GM23338 (cell line): Measurements from ENCODE around the gene MTX2. TPM values are rescaled to one million over a fixed set of nuclear protein-coding genes. Genes with fewer than 3 reads are reported as not detected.

Source experiments
- ATAC-seq: fragments of 200-7000 bp; cut with Tn5 transposase; 3 replicates; pipeline ENCODE4 v1.9.1; 2020
- DNase-seq: peaks from one replicate; pipeline ENCODE4 v3.0.0-alpha.2; 2015; ENCODE audit warnings: low spot score
- H2AFZ ChIP-seq: fragments of 200-600 bp; sonication (generic); 2 replicates; pipeline ENCODE4 v1.8.0; 2016; ENCODE audit warnings: antibody characterized with exemption, mild to moderate bottlenecking, moderate library complexity
- H3F3A ChIP-seq: fragments of 200-600 bp; sonication (generic); replicated peaks from 2 replicates; pipeline ENCODE4 v1.8.0; 2017; ENCODE audit warnings: antibody characterized with exemption, mixed run types, low read depth
- H3K27ac ChIP-seq: fragments of 200-600 bp; sonication (generic); 2 replicates; pipeline ENCODE4 v1.6.1; 2016; ENCODE audit warnings: low read depth
- H3K27me3 ChIP-seq: fragments of 200-600 bp; sonication (generic); 2 replicates; pipeline ENCODE4 v1.8.0; 2016; ENCODE audit warnings: mild to moderate bottlenecking, mixed run types, moderate library complexity; ENCODE audit not compliant: insufficient read depth
- H3K36me3 ChIP-seq: fragments of 200-600 bp; sonication (generic); 2 replicates; pipeline ENCODE4 v1.8.0; 2016; ENCODE audit warnings: mild to moderate bottlenecking; ENCODE audit not compliant: insufficient read depth
- H3K4me1 ChIP-seq: fragments of 200-600 bp; sonication (generic); 2 replicates; pipeline ENCODE4 v1.8.0; 2016; ENCODE audit warnings: mild to moderate bottlenecking, moderate library complexity; ENCODE audit not compliant: insufficient read depth
- H3K4me2 ChIP-seq: fragments of 200-600 bp; sonication (generic); 2 replicates; pipeline ENCODE4 v1.7.1; 2017; ENCODE audit warnings: mixed run types
- H3K4me3 ChIP-seq: fragments of 200-600 bp; sonication (generic); 2 replicates; pipeline ENCODE4 v1.6.1; 2016; ENCODE audit warnings: mixed run types
- H3K79me2 ChIP-seq: fragments of 200-600 bp; sonication (generic); replicated peaks from 2 replicates; pipeline ENCODE4 v1.8.0; 2017; ENCODE audit warnings: mild to moderate bottlenecking; ENCODE audit not compliant: insufficient read depth
- H3K9me2 ChIP-seq: fragments of 200-600 bp; sonication (generic); 2 replicates; pipeline ENCODE4 v1.8.0; 2017; ENCODE audit not compliant: insufficient read depth
- H4K20me1 ChIP-seq: fragments of 200-600 bp; sonication (generic); replicated peaks from 2 replicates; pipeline ENCODE4 v1.8.0; 2017; ENCODE audit warnings: mild to moderate bottlenecking; ENCODE audit not compliant: insufficient read depth
- H3K27ac Mint-ChIP-seq: 2 replicates; pipeline ENCODE4 v1.8.0; 2020; ENCODE audit warnings: inconsistent platforms, mild to moderate bottlenecking, moderate library complexity, mixed read lengths
- H3K27me3 Mint-ChIP-seq: 3 replicates; pipeline ENCODE4 v1.8.0; 2022; ENCODE audit warnings: low read depth, mild to moderate bottlenecking, moderate library complexity, mixed read lengths, inconsistent platforms; ENCODE audit not compliant: insufficient read depth, poor library complexity
- H3K36me3 Mint-ChIP-seq: 3 replicates; pipeline ENCODE4 v1.8.0; 2021; ENCODE audit warnings: low read depth, mild to moderate bottlenecking, inconsistent platforms, moderate library complexity, mixed read lengths
- H3K4me1 Mint-ChIP-seq: 3 replicates; pipeline ENCODE4 v1.8.0; 2020; ENCODE audit warnings: mild to moderate bottlenecking, inconsistent platforms, mixed read lengths
- H3K4me3 Mint-ChIP-seq: 3 replicates; pipeline ENCODE4 v1.8.0; 2021; ENCODE audit warnings: moderate library complexity, mild to moderate bottlenecking, inconsistent platforms, mixed read lengths
- H3K9me3 Mint-ChIP-seq: 3 replicates; pipeline ENCODE4 v1.8.0; 2020; ENCODE audit warnings: moderate library complexity, mild to moderate bottlenecking, inconsistent platforms, mixed read lengths
- CREB1 ChIP-seq: fragments of 250-450 bp; sonication (Bioruptor Pico); IDR thresholded peaks from 2 replicates; pipeline ENCODE4 v1.5.0; 2020; ENCODE audit warnings: low read depth, mild to moderate bottlenecking, moderate library complexity
- EZH2 ChIP-seq: fragments of 200-600 bp; sonication (generic); IDR thresholded peaks from one replicate; pipeline ENCODE4 v1.8.0; 2017; ENCODE audit warnings: antibody characterized with exemption, mild to moderate bottlenecking, low read depth; ENCODE audit not compliant: unreplicated experiment
- EZH2phosphoT487 ChIP-seq: fragments of 200-600 bp; sonication (generic); IDR thresholded peaks from one replicate; pipeline ENCODE4 v1.8.1; 2018; ENCODE audit warnings: antibody characterized with exemption; ENCODE audit not compliant: unreplicated experiment
- NANOG ChIP-seq: IDR thresholded peaks from 2 replicates; pipeline ENCODE4 v1.6.1; 2016; ENCODE audit warnings: antibody characterized with exemption, borderline replicate concordance
- POLR2AphosphoS5 ChIP-seq: IDR thresholded peaks from 2 replicates; pipeline ENCODE4 v1.6.1; 2016; ENCODE audit warnings: antibody characterized with exemption, low read depth
- STAT1 ChIP-seq: IDR thresholded peaks from one replicate; pipeline ENCODE4 v1.6.1; 2016; ENCODE audit warnings: antibody characterized with exemption; ENCODE audit not compliant: unreplicated experiment
- ZNF114 ChIP-seq: fragments of 250-450 bp; sonication (Bioruptor Pico); IDR thresholded peaks from 2 replicates; pipeline ENCODE4 v1.5.0; 2020; ENCODE audit warnings: mild to moderate bottlenecking, moderate library complexity
- ZNF331 ChIP-seq: fragments of 250-450 bp; sonication (Bioruptor Pico); IDR thresholded peaks from 2 replicates; pipeline ENCODE4 v1.5.0; 2020; ENCODE audit warnings: low read depth, mild to moderate bottlenecking, moderate library complexity
- polyA plus RNA-seq: library from polyadenylated mRNA; unstranded; fragments of >200 nt; fragmentation: Nextera tagmentation; extraction: Ambion mirVana; gene quantifications from 2 replicates; pipeline ENCODE4 v1.2.1, GENCODE V29; 2016
- total RNA-seq: library from RNA; depleted of rRNA; stranded (reverse); fragments of >200 nt; shearing (Covaris generic); gene quantifications from 2 replicates; pipeline ENCODE4 v1.2.3, GENCODE V29; 2014
- TF ChIP-seq, protein P1 (sequence below), 2 experiments: fragments of 200-600 bp in 1 of 2; sonication (generic) in 1 of 2; conservative IDR thresholded peaks; 2 replicates each; pipeline versions ENCODE4 v1.5.1 to v1.6.1; 2016 to 2017; ENCODE audit warnings: antibody characterized with exemption in 2 of 2, low read depth in 2 of 2, mild to moderate bottlenecking in 2 of 2, moderate library complexity in 1 of 2
- TF ChIP-seq, protein P2 (sequence below): fragments of 250-450 bp; sonication (Bioruptor Pico); IDR thresholded peaks from 2 replicates; pipeline ENCODE4 v1.5.0; 2020; ENCODE audit warnings: mild to moderate bottlenecking, moderate library complexity
- TF ChIP-seq, protein P3 (sequence below): IDR thresholded peaks from 2 replicates; pipeline ENCODE4 v1.6.1; 2016; ENCODE audit warnings: antibody characterized with exemption
- TF ChIP-seq, protein P4 (sequence below): IDR thresholded peaks from one replicate; pipeline ENCODE4 v1.6.1; 2018; ENCODE audit warnings: antibody characterized with exemption; ENCODE audit not compliant: unreplicated experiment

Gene MTX2
- total and polyA plus RNA-seq, 2 experiments from 2014 or later, result 37.5 to 81.7 TPM

DNA sequence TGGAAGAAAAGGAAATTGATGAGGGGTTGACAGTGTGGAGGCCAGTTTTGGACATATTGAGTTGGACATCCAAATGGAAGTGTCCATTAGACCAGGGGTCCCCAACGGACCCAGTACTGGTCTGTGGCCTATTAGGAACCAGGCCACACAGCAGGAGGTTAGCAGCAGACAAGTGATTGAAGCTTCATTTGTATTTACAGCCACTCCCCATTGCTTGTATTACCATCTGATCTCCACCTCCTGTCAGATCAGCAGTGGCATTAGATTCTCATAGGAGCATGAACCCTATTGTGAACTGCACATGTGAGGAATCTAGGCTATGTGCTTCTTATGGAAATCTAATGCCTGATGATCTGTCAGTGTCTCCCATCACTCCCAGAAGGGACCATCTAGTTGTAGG lies 99.1 kb downstream of the MTX2 start:
- no peak for DNase-seq
- no peak overlapping the region for H3K27ac ChIP-seq
- no peaks in the 10 kb centered on the region for H3K79me2 ChIP-seq
- no peak overlapping the region for H3K4me2 ChIP-seq
- peaks cover 5% of the 10 kb centered on the region; the same call in 2 of the 3 replicates for H3K9me3 Mint-ChIP-seq
- TF ChIP-seq, protein P1, sequence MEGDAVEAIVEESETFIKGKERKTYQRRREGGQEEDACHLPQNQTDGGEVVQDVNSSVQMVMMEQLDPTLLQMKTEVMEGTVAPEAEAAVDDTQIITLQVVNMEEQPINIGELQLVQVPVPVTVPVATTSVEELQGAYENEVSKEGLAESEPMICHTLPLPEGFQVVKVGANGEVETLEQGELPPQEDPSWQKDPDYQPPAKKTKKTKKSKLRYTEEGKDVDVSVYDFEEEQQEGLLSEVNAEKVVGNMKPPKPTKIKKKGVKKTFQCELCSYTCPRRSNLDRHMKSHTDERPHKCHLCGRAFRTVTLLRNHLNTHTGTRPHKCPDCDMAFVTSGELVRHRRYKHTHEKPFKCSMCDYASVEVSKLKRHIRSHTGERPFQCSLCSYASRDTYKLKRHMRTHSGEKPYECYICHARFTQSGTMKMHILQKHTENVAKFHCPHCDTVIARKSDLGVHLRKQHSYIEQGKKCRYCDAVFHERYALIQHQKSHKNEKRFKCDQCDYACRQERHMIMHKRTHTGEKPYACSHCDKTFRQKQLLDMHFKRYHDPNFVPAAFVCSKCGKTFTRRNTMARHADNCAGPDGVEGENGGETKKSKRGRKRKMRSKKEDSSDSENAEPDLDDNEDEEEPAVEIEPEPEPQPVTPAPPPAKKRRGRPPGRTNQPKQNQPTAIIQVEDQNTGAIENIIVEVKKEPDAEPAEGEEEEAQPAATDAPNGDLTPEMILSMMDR (conservative IDR thresholded peaks at IDR 0.05; ENCODE audit: low read depth in 2 of 2), result no peak
- TF ChIP-seq EZH2 (no peak), NANOG (no peak), EZH2phosphoT487 (no peak), ZNF331 (no peak), CREB1 (CRISPR knock-in tag) (no peak), POLR2AphosphoS5 (no peak), ZNF114 (no peak), STAT1 (no peak)
- TF ChIP-seq, protein P2, sequence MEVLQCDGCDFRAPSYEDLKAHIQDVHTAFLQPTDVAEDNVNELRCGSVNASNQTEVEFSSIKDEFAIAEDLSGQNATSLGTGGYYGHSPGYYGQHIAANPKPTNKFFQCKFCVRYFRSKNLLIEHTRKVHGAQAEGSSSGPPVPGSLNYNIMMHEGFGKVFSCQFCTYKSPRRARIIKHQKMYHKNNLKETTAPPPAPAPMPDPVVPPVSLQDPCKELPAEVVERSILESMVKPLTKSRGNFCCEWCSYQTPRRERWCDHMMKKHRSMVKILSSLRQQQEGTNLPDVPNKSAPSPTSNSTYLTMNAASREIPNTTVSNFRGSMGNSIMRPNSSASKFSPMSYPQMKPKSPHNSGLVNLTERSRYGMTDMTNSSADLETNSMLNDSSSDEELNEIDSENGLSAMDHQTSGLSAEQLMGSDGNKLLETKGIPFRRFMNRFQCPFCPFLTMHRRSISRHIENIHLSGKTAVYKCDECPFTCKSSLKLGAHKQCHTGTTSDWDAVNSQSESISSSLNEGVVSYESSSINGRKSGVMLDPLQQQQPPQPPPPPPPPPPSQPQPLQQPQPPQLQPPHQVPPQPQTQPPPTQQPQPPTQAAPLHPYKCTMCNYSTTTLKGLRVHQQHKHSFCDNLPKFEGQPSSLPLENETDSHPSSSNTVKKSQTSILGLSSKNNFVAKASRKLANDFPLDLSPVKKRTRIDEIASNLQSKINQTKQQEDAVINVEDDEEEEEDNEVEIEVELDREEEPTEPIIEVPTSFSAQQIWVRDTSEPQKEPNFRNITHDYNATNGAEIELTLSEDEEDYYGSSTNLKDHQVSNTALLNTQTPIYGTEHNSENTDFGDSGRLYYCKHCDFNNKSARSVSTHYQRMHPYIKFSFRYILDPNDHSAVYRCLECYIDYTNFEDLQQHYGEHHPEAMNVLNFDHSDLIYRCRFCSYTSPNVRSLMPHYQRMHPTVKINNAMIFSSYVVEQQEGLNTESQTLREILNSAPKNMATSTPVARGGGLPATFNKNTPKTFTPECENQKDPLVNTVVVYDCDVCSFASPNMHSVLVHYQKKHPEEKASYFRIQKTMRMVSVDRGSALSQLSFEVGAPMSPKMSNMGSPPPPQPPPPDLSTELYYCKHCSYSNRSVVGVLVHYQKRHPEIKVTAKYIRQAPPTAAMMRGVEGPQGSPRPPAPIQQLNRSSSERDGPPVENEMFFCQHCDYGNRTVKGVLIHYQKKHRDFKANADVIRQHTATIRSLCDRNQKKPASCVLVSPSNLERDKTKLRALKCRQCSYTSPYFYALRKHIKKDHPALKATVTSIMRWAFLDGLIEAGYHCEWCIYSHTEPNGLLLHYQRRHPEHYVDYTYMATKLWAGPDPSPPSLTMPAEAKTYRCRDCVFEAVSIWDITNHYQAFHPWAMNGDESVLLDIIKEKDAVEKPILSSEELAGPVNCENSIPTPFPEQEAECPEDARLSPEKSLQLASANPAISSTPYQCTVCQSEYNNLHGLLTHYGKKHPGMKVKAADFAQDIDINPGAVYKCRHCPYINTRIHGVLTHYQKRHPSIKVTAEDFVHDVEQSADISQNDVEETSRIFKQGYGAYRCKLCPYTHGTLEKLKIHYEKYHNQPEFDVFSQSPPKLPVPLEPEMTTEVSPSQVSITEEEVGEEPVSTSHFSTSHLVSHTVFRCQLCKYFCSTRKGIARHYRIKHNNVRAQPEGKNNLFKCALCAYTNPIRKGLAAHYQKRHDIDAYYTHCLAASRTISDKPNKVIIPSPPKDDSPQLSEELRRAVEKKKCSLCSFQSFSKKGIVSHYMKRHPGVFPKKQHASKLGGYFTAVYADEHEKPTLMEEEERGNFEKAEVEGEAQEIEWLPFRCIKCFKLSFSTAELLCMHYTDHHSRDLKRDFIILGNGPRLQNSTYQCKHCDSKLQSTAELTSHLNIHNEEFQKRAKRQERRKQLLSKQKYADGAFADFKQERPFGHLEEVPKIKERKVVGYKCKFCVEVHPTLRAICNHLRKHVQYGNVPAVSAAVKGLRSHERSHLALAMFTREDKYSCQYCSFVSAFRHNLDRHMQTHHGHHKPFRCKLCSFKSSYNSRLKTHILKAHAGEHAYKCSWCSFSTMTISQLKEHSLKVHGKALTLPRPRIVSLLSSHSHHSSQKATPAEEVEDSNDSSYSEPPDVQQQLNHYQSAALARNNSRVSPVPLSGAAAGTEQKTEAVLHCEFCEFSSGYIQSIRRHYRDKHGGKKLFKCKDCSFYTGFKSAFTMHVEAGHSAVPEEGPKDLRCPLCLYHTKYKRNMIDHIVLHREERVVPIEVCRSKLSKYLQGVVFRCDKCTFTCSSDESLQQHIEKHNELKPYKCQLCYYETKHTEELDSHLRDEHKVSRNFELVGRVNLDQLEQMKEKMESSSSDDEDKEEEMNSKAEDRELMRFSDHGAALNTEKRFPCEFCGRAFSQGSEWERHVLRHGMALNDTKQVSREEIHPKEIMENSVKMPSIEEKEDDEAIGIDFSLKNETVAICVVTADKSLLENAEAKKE, result no peak
- TF ChIP-seq, protein P3, sequence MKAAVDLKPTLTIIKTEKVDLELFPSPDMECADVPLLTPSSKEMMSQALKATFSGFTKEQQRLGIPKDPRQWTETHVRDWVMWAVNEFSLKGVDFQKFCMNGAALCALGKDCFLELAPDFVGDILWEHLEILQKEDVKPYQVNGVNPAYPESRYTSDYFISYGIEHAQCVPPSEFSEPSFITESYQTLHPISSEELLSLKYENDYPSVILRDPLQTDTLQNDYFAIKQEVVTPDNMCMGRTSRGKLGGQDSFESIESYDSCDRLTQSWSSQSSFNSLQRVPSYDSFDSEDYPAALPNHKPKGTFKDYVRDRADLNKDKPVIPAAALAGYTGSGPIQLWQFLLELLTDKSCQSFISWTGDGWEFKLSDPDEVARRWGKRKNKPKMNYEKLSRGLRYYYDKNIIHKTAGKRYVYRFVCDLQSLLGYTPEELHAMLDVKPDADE, result no peak
- TF ChIP-seq, protein P4, sequence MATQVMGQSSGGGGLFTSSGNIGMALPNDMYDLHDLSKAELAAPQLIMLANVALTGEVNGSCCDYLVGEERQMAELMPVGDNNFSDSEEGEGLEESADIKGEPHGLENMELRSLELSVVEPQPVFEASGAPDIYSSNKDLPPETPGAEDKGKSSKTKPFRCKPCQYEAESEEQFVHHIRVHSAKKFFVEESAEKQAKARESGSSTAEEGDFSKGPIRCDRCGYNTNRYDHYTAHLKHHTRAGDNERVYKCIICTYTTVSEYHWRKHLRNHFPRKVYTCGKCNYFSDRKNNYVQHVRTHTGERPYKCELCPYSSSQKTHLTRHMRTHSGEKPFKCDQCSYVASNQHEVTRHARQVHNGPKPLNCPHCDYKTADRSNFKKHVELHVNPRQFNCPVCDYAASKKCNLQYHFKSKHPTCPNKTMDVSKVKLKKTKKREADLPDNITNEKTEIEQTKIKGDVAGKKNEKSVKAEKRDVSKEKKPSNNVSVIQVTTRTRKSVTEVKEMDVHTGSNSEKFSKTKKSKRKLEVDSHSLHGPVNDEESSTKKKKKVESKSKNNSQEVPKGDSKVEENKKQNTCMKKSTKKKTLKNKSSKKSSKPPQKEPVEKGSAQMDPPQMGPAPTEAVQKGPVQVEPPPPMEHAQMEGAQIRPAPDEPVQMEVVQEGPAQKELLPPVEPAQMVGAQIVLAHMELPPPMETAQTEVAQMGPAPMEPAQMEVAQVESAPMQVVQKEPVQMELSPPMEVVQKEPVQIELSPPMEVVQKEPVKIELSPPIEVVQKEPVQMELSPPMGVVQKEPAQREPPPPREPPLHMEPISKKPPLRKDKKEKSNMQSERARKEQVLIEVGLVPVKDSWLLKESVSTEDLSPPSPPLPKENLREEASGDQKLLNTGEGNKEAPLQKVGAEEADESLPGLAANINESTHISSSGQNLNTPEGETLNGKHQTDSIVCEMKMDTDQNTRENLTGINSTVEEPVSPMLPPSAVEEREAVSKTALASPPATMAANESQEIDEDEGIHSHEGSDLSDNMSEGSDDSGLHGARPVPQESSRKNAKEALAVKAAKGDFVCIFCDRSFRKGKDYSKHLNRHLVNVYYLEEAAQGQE, result no peak
- H3F3A ChIP-seq, result no peaks in the 10 kb centered on the region
- no peaks in the 10 kb centered on the region for H4K20me1 ChIP-seq
- H2AFZ ChIP-seq, result no peak overlapping the region
- H3K4me3 ChIP-seq, result no peak overlapping the region
- H3K4me1 ChIP-seq, result no peaks in the 10 kb centered on the region
- no peak overlapping the region for H3K4me3 Mint-ChIP-seq
- ATAC-seq, result no peak
- H3K36me3 ChIP-seq, result no peaks in the 10 kb centered on the region
- H3K36me3 Mint-ChIP-seq, result peaks cover 4% of the 10 kb centered on the region; the same call in 1 of the 3 replicates
- H3K27me3 ChIP-seq, result no peaks in the 10 kb centered on the region
- no peaks in the 10 kb centered on the region for H3K4me1 Mint-ChIP-seq
- no peaks in the 10 kb centered on the region for H3K9me2 ChIP-seq
- H3K27me3 Mint-ChIP-seq, result no peaks in the 10 kb centered on the region
- no peak overlapping the region for H3K27ac Mint-ChIP-seq
